Esophagus squamous epithelium (tissue), 5 donors: ENCODE measurements around the gene SERPINB5. TPM values are rescaled to one million over a fixed set of nuclear protein-coding genes. Genes with fewer than 3 reads are reported as not detected.

Experiments
- DNase-seq: peaks from one replicate; lab custom pipeline; 2025; lab: John Stamatoyannopoulos, UW
- H3K27ac ChIP-seq, 4 donors: fragments of 200-600 bp; sonication (generic); one replicate each; pipeline ENCODE4 v1.5.1; 2016 to 2019; ENCODE audit warnings: mild to moderate bottlenecking in 1 of 4
- H3K27me3 ChIP-seq, 4 donors: fragments of 200-600 bp; sonication (generic); 1 replicate in 3 of 4; 2 replicates in 1 of 4; pipeline versions ENCODE4 v1.5.1 to v1.6.0; 2017 to 2021; ENCODE audit warnings: antibody characterized with exemption in 1 of 4
- H3K36me3 ChIP-seq, 3 donors: fragments of 200-600 bp; sonication (generic); one replicate each; pipeline ENCODE4 v1.5.1; 2016 to 2019
- H3K4me1 ChIP-seq, 3 donors: fragments of 200-600 bp; sonication (generic); one replicate each; pipeline ENCODE4 v1.5.1; 2017 to 2019
- H3K4me3 ChIP-seq, 4 donors: fragments of 200-600 bp; sonication (generic); 1 replicate in 3 of 4; 2 replicates in 1 of 4; pipeline ENCODE4 v1.5.1; 2016 to 2019; ENCODE audit warnings: mild to moderate bottlenecking in 2 of 4, moderate library complexity in 1 of 4
- H3K9me3 ChIP-seq, 3 donors: fragments of 200-600 bp; sonication (generic); one replicate each; pipeline ENCODE4 v1.5.1; 2016 to 2019
- POLR2A ChIP-seq, 4 donors: fragments of 450-650 bp; IDR thresholded peaks; one replicate each; pipeline ENCODE4 v1.6.1; 2017; ENCODE audit warnings: antibody characterized with exemption in 4 of 4, mild to moderate bottlenecking in 4 of 4, moderate library complexity in 3 of 4
- WGBS, 2 donors: methylation state at CpG; one replicate each; pipeline ENCODE4 v1.1.5; 2018; 5-methylcytosine and 5-hydroxymethylcytosine counted together
- intact Hi-C: fragments of 100-400 bp; cut with DNase I; formaldehyde crosslinking; loops from one replicate; pipeline ENCODE4 v1.15.0; 2022
- total RNA-seq, 4 donors: library from RNA; depleted of rRNA; stranded (reverse); fragments of >200 nt; gene quantifications; one replicate each; pipeline ENCODE4 v1.1.0, GENCODE V29; 2016
- TF ChIP-seq, protein P1 (sequence below), 6 experiments: fragments of 450-650 bp in 4 of 6; fragments of 200-600 bp in 2 of 6; sonication (generic) in 2 of 6; IDR thresholded peaks; one replicate each; pipeline ENCODE4 v1.5.1; 2016 to 2019; ENCODE audit warnings: antibody characterized with exemption in 6 of 6, mild to moderate bottlenecking in 4 of 6, moderate library complexity in 4 of 6
- donor health status: DM: yes; HTN: yes; CAD: no.

SERPINB5 gene
- total RNA-seq, 4 donors from 2014 or later: 204 to 363 (median 268) TPM

DNA sequence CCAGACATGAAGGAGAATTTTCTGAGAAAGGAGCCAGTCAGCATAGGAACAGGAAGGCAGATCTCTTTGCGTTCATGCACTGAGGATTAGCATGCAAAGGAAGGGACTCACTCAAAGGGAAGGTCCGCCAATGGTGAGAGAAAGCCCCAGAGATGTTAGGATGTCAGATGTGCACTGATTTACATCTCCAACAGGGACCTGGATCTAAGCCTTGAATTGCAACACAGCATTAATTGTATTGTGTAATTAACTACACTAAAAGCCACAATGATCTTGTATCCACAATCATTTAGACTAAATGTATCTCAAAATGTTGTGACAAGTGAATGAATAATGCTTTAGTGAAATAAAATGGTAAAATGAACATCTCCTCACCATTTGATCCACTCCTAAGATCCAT lies 4.2 kb downstream of the SERPINB5 start:
- Histone ChIP-seq H3K9me3 (no peaks in the 10 kb centered on the region), H3K36me3 (peaks cover 0 to 33% (median 5%) of the 10 kb centered on the region in 3 donors), H3K4me3 (peak overlapping the region in 2 of 4 donors; percentile 10 to 58), H3K27me3 (no peaks in the 10 kb centered on the region), H3K27ac (peak overlapping the region in 2 of 4 donors; percentile 1 to 26), H3K4me1 (peaks cover 7 to 52% (median 12%) of the 10 kb centered on the region in 3 donors)
- DNase-seq: no peak
- 24 to 53% methylated on average over 2 of the region's 2 CpGs for WGBS, 2 donors
- TF ChIP-seq, protein P1, sequence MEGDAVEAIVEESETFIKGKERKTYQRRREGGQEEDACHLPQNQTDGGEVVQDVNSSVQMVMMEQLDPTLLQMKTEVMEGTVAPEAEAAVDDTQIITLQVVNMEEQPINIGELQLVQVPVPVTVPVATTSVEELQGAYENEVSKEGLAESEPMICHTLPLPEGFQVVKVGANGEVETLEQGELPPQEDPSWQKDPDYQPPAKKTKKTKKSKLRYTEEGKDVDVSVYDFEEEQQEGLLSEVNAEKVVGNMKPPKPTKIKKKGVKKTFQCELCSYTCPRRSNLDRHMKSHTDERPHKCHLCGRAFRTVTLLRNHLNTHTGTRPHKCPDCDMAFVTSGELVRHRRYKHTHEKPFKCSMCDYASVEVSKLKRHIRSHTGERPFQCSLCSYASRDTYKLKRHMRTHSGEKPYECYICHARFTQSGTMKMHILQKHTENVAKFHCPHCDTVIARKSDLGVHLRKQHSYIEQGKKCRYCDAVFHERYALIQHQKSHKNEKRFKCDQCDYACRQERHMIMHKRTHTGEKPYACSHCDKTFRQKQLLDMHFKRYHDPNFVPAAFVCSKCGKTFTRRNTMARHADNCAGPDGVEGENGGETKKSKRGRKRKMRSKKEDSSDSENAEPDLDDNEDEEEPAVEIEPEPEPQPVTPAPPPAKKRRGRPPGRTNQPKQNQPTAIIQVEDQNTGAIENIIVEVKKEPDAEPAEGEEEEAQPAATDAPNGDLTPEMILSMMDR (IDR thresholded peaks at IDR 0.05): no peak
- TF ChIP-seq POLR2A (IDR thresholded peaks at IDR 0.05): no peak
- intact Hi-C loops: no loop called here

- no peak overlapping the region for H3K27ac ChIP-seq
- H3K4me1 ChIP-seq: peaks cover 0 to 6% (median 0%) of the 10 kb centered on the region in 3 donors
- no peak for DNase-seq
- 58 to 73% methylated on average over 2 of the region's 2 CpGs for WGBS, 2 donors
- intact Hi-C loops: no loop called here
- peaks cover 0 to 96% (median 13%) of the 10 kb centered on the region in 3 donors for H3K36me3 ChIP-seq
- no peaks in the 10 kb centered on the region for H3K27me3 ChIP-seq
- TF ChIP-seq, protein P1 (IDR thresholded peaks at IDR 0.05): no peak
- no peak for TF ChIP-seq POLR2A (IDR thresholded peaks at IDR 0.05)
- no peak overlapping the region for H3K4me3 ChIP-seq
- H3K9me3 ChIP-seq: no peaks in the 10 kb centered on the region
These were observed 10.9 kb downstream of the SERPINB5 start for GRCh38 chr18:63487676-63488075.

- 33 to 83% methylated on average over 2 of the region's 2 CpGs for WGBS, 2 donors
- Histone ChIP-seq H3K9me3 (no peaks in the 10 kb centered on the region), H3K27me3 (no peaks in the 10 kb centered on the region), H3K4me1 (peaks cover 0 to 6% (median 0%) of the 10 kb centered on the region in 3 donors), H3K27ac (no peak overlapping the region), H3K36me3 (peaks cover 0 to 97% (median 13%) of the 10 kb centered on the region in 3 donors), H3K4me3 (no peak overlapping the region)
- no peak for DNase-seq
- intact Hi-C loops: no loop called here
- TF ChIP-seq, protein P1 (IDR thresholded peaks at IDR 0.05): no peak
- TF ChIP-seq POLR2A (IDR thresholded peaks at IDR 0.05): no peak
These were observed 11.4 kb downstream of the SERPINB5 start for GRCh38 chr18:63488160-63488559.

DNA sequence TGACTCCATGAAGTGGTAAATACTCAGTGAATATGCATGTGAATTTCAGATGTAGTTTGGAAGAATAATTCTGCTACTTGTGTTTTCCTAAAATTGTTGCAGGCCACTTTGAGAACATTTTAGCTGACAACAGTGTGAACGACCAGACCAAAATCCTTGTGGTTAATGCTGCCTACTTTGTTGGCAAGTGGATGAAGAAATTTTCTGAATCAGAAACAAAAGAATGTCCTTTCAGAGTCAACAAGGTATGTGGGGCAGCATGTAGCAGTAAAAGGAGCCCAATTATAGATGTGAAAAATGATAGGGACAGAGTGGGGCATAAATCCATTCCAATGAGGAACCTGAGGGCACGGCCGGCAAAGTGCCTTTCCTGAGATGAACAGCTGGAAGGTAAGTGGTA lies 16.1 kb downstream of the SERPINB5 start:
- no peak for TF ChIP-seq POLR2A (IDR thresholded peaks at IDR 0.05)
- TF ChIP-seq, protein P1 (IDR thresholded peaks at IDR 0.05): no peak
- Histone ChIP-seq H3K27me3 (no peaks in the 10 kb centered on the region), H3K4me3 (no peak overlapping the region), H3K4me1 (peaks cover 0 to 6% (median 0%) of the 10 kb centered on the region in 3 donors), H3K9me3 (no peaks in the 10 kb centered on the region), H3K36me3 (peaks cover 0 to 100% (median 17%) of the 10 kb centered on the region in 3 donors), H3K27ac (no peak overlapping the region)
- DNase-seq: no peak
- intact Hi-C loops: no loop called here
- WGBS, 2 donors: 69 to 71% methylated on average over 3 of the region's 3 CpGs

DNA sequence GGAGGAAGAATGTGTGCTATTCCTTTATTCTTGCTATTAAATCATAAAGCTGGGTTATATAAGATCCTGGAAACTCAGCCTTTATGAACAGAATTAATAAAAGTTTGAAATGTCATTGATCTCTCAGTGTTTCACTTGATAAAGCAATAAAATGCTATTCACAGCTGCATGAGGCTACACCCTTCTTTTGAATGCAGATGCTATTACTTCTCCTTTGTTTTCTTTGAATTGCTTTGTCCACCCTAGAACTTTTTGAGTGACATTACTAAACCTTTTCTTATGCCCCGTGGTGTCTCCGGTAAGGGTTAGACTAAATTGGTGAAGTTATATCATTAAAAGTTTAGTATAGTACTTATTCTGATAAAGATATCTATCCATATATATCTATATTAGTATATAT lies 18.9 kb downstream of the SERPINB5 start:
- Histone ChIP-seq H3K27ac (no peak overlapping the region), H3K9me3 (no peaks in the 10 kb centered on the region), H3K4me3 (no peak overlapping the region), H3K36me3 (peaks cover 6 to 100% (median 9%) of the 10 kb centered on the region in 3 donors), H3K27me3 (no peaks in the 10 kb centered on the region), H3K4me1 (no peaks in the 10 kb centered on the region)
- DNase-seq: no peak
- no peak for TF ChIP-seq POLR2A (IDR thresholded peaks at IDR 0.05)
- TF ChIP-seq, protein P1 (IDR thresholded peaks at IDR 0.05): no peak
- intact Hi-C loops: no loop called here
- 85 to 91% methylated on average over 2 of the region's 2 CpGs for WGBS, 2 donors
